Esophagus muscularis mucosa (tissue), 4 donors: Measurements from ENCODE around the gene NTRK2. TPM values are rescaled to one million over a fixed set of nuclear protein-coding genes. Genes with fewer than 3 reads are reported as not detected.

Source experiments
- DNase-seq: peaks from one replicate; pipeline ENCODE4 v3.0.0-alpha.2; 2017; ENCODE audit errors: extremely low spot score
- H3K27ac ChIP-seq, 4 donors: fragments of 200-600 bp; sonication (generic); replicated peaks in 1 of 4; 1 replicate in 3 of 4; 2 replicates in 1 of 4; pipeline ENCODE4 v1.5.1; 2016 to 2019; ENCODE audit warnings: mild to moderate bottlenecking in 1 of 4
- H3K27me3 ChIP-seq, 4 donors: fragments of 200-600 bp; sonication (generic); one replicate each; pipeline versions ENCODE4 v1.5.1 to v1.6.0; 2016 to 2019
- H3K36me3 ChIP-seq, 4 donors: fragments of 200-600 bp; sonication (generic); one replicate each; pipeline ENCODE4 v1.5.1; 2016 to 2019
- H3K4me1 ChIP-seq, 4 donors: fragments of 200-600 bp; sonication (generic); one replicate each; pipeline ENCODE4 v1.5.1; 2016 to 2019
- H3K4me3 ChIP-seq, 4 donors: fragments of 200-600 bp; sonication (generic); 1 replicate in 2 of 4; 2 replicates in 2 of 4; pipeline ENCODE4 v1.5.1; 2016 to 2019; ENCODE audit warnings: mild to moderate bottlenecking in 4 of 4, moderate library complexity in 1 of 4
- H3K9me3 ChIP-seq, 4 donors: fragments of 200-600 bp; sonication (generic); 1 replicate in 3 of 4; 2 replicates in 1 of 4; pipeline ENCODE4 v1.5.1; 2016 to 2019
- CTCF ChIP-seq, 3 experiments: fragments of 200-600 bp in 2 of 3; fragments of 450-650 bp in 1 of 3; sonication (generic) in 2 of 3; IDR thresholded peaks; one replicate each; pipeline ENCODE4 v1.5.1; 2017 to 2019; ENCODE audit warnings: antibody characterized with exemption in 3 of 3, mild to moderate bottlenecking in 2 of 3, moderate library complexity in 1 of 3
- EP300 ChIP-seq: sonication (generic); formaldehyde crosslinking; IDR thresholded peaks from one replicate; pipeline ENCODE4 v1.6.1; 2017; ENCODE audit warnings: antibody characterized with exemption
- POLR2A ChIP-seq: fragments of 450-650 bp; IDR thresholded peaks from one replicate; pipeline ENCODE4 v1.6.1; 2017; ENCODE audit warnings: antibody characterized with exemption, moderate library complexity, mild to moderate bottlenecking, low read depth
- POLR2AphosphoS5 ChIP-seq, 2 donors: sonication (generic); formaldehyde crosslinking; IDR thresholded peaks; one replicate each; pipeline ENCODE4 v1.6.1; 2017; ENCODE audit warnings: antibody characterized with exemption in 2 of 2
- WGBS: methylation state at CpG from one replicate; pipeline ENCODE4 v1.1.5; 2018; 5-methylcytosine and 5-hydroxymethylcytosine counted together
- intact Hi-C: fragments of 100-400 bp; cut with DNase I; formaldehyde crosslinking; loops from one replicate; pipeline ENCODE4 v1.15.1; 2023
- total RNA-seq, 4 donors: library from RNA; depleted of rRNA; stranded (reverse); fragments of >200 nt; gene quantifications; one replicate each; pipeline versions ENCODE4 v1.1.0 to v1.2.1, GENCODE V29; 2016

The NTRK2 gene
- total RNA-seq, 4 donors from 2014 or later = 1.2 to 6.3 (median 5.5) TPM

- no peaks in the 10 kb centered on the region for H3K36me3 ChIP-seq
- H3K27me3 ChIP-seq = no peaks in the 10 kb centered on the region
- H3K4me1 ChIP-seq = no peaks in the 10 kb centered on the region
- TF ChIP-seq POLR2AphosphoS5 (IDR thresholded peaks at IDR 0.05) (no peak), CTCF (IDR thresholded peaks at IDR 0.05) (no peak), EP300 (no peak), POLR2A (no peak)
- H3K4me3 ChIP-seq = no peak overlapping the region
- no peaks in the 10 kb centered on the region for H3K9me3 ChIP-seq
- no peak for DNase-seq
- intact Hi-C loops = no loop called here
- 62% methylated on average over 4 of the region's 4 CpGs for WGBS
- H3K27ac ChIP-seq = no peak overlapping the region
Observed at GRCh38 chr9:84811072-84811750, 141.7 kb downstream of the NTRK2 start.

- no peaks in the 10 kb centered on the region for H3K9me3 ChIP-seq
- no peaks in the 10 kb centered on the region for H3K36me3 ChIP-seq
- no peak overlapping the region for H3K27ac ChIP-seq
- TF ChIP-seq EP300 = no peak
- no peak for TF ChIP-seq POLR2A
- TF ChIP-seq CTCF (IDR thresholded peaks at IDR 0.05) = no peak
- no peak for TF ChIP-seq POLR2AphosphoS5 (IDR thresholded peaks at IDR 0.05)
- no peak for DNase-seq
- no peaks in the 10 kb centered on the region for H3K4me1 ChIP-seq
- H3K27me3 ChIP-seq = no peaks in the 10 kb centered on the region
- intact Hi-C loops = no loop called here
- 42% methylated on average over 1 of the region's 1 CpG for WGBS
- no peak overlapping the region for H3K4me3 ChIP-seq
Observed at GRCh38 chr9:84811751-84812074, 142.2 kb downstream of the NTRK2 start.

- H3K36me3 ChIP-seq = no peaks in the 10 kb centered on the region
- WGBS = 88% methylated on average over 5 of the region's 5 CpGs
Observed at GRCh38 chr9:84812355-84812754, 142.8 kb downstream of the NTRK2 start.

GRCh38 chr9:84812847-84813246, 143.3 kb downstream of the NTRK2 start:
- H3K9me3 ChIP-seq = no peaks in the 10 kb centered on the region
- H3K36me3 ChIP-seq = no peaks in the 10 kb centered on the region
- H3K4me3 ChIP-seq = no peak overlapping the region
- no peak overlapping the region for H3K27ac ChIP-seq
- H3K4me1 ChIP-seq = no peaks in the 10 kb centered on the region
- intact Hi-C loops = no loop called here
- WGBS = 86% methylated on average over 2 of the region's 3 CpGs
- DNase-seq = no peak
- no peak for TF ChIP-seq POLR2A
- TF ChIP-seq POLR2AphosphoS5 (IDR thresholded peaks at IDR 0.05) = no peak
- no peak for TF ChIP-seq CTCF (IDR thresholded peaks at IDR 0.05)
- TF ChIP-seq EP300 = no peak
- H3K27me3 ChIP-seq = no peaks in the 10 kb centered on the region

More at GRCh38 chr9:84812355-84812754, 142.8 kb downstream of the NTRK2 start:
- H3K27me3 ChIP-seq = no peaks in the 10 kb centered on the region
- intact Hi-C loops = no loop called here
- H3K4me3 ChIP-seq = no peak overlapping the region
- H3K9me3 ChIP-seq = no peaks in the 10 kb centered on the region
- no peaks in the 10 kb centered on the region for H3K4me1 ChIP-seq
- H3K27ac ChIP-seq = no peak overlapping the region
- DNase-seq = no peak
- TF ChIP-seq CTCF (IDR thresholded peaks at IDR 0.05) (no peak), POLR2AphosphoS5 (IDR thresholded peaks at IDR 0.05) (no peak), EP300 (no peak), POLR2A (no peak)

GRCh38 chr9:84815554-84815953, 146.0 kb downstream of the NTRK2 start:
- DNase-seq = no peak
- no peak overlapping the region for H3K27ac ChIP-seq
- no peaks in the 10 kb centered on the region for H3K27me3 ChIP-seq
- H3K4me3 ChIP-seq = no peak overlapping the region
- intact Hi-C loops = no loop called here
- H3K9me3 ChIP-seq = no peaks in the 10 kb centered on the region
- TF ChIP-seq CTCF (IDR thresholded peaks at IDR 0.05) (no peak), POLR2A (no peak), POLR2AphosphoS5 (IDR thresholded peaks at IDR 0.05) (no peak), EP300 (no peak)
- peaks cover 0 to 13% (median 11%) of the 10 kb centered on the region in 4 donors for H3K4me1 ChIP-seq
- WGBS = 87% methylated on average over 1 of the region's 1 CpG
- no peaks in the 10 kb centered on the region for H3K36me3 ChIP-seq
